Ishikawa (cell line): ENCODE results near the gene MDP1.

Experiments used
- CEBPB ChIP-seq: IDR thresholded peaks from 2 replicates; pipeline ENCODE4 v1.6.1; 2012
- CREB1 ChIP-seq: IDR thresholded peaks from 2 replicates; pipeline ENCODE4 v1.6.1; 2012; ENCODE audit warnings: low read depth
- EGR1 ChIP-seq: IDR thresholded peaks from 2 replicates; pipeline ENCODE4 v1.6.1; 2012
- EP300 ChIP-seq: IDR thresholded peaks from 2 replicates; pipeline ENCODE4 v1.6.1; 2012; ENCODE audit warnings: borderline replicate concordance
- FOXM1 ChIP-seq: IDR thresholded peaks from 2 replicates; pipeline ENCODE4 v1.6.1; 2012; ENCODE audit warnings: low read depth, borderline replicate concordance
- MAX ChIP-seq: IDR thresholded peaks from 2 replicates; pipeline ENCODE4 v1.6.1; 2012
- NFIC ChIP-seq: IDR thresholded peaks from 2 replicates; pipeline ENCODE4 v1.6.1; 2012
- RAD21 ChIP-seq: IDR thresholded peaks from 2 replicates; pipeline ENCODE4 v1.6.1; 2012; ENCODE audit warnings: low read depth
- REST ChIP-seq: IDR thresholded peaks from 2 replicates; pipeline ENCODE4 v1.6.1; 2012; ENCODE audit warnings: low read depth, mild to moderate bottlenecking
- TAF1 ChIP-seq: IDR thresholded peaks from 2 replicates; pipeline ENCODE4 v1.6.1; 2012; ENCODE audit warnings: low read depth, mild to moderate bottlenecking
- TCF12 ChIP-seq: IDR thresholded peaks from 2 replicates; pipeline ENCODE4 v1.6.1; 2012; ENCODE audit warnings: low read depth
- TEAD4 ChIP-seq: IDR thresholded peaks from 2 replicates; pipeline ENCODE4 v1.6.1; 2012
- USF1 ChIP-seq: IDR thresholded peaks from 2 replicates; pipeline ENCODE4 v1.6.1; 2012
- YY1 ChIP-seq: IDR thresholded peaks from 2 replicates; pipeline ENCODE4 v1.6.1; 2012; ENCODE audit warnings: low read depth
- ZBTB7A ChIP-seq: IDR thresholded peaks from 2 replicates; pipeline ENCODE4 v1.6.1; 2012; ENCODE audit warnings: low read depth

Gene MDP1

GRCh38 chr14:24249230-24250021, 33.6 kb upstream of the MDP1 start:
- TF ChIP-seq TCF12 (no peak), USF1 (no peak), FOXM1 (no peak), RAD21 (no peak), ZBTB7A (no peak), EGR1 (no peak), TAF1 (no peak), YY1 (no peak), MAX (no peak), NFIC (no peak), EP300 (no peak), CEBPB (no peak), REST (no peak), CREB1 (no peak), TEAD4 (no peak)

- TF ChIP-seq TAF1 = no peak
- no peak for TF ChIP-seq FOXM1
- no peak for TF ChIP-seq TEAD4
- no peak for TF ChIP-seq CEBPB
- no peak for TF ChIP-seq EGR1
- TF ChIP-seq NFIC = no peak
- no peak for TF ChIP-seq ZBTB7A
- TF ChIP-seq EP300 = no peak
- no peak for TF ChIP-seq USF1
- no peak for TF ChIP-seq REST
- no peak for TF ChIP-seq CREB1
- TF ChIP-seq RAD21 = no peak
- no peak for TF ChIP-seq MAX
- no peak for TF ChIP-seq TCF12
- no peak for TF ChIP-seq YY1
Observed at GRCh38 chr14:24247422-24247821, 31.6 kb upstream of the MDP1 start.

GRCh38 chr14:24246765-24247212, 30.9 kb upstream of the MDP1 start:
- no peak for TF ChIP-seq CEBPB
- TF ChIP-seq RAD21 = no peak
- TF ChIP-seq FOXM1 = no peak
- TF ChIP-seq USF1 = no peak
- no peak for TF ChIP-seq EP300
- no peak for TF ChIP-seq EGR1
- no peak for TF ChIP-seq MAX
- no peak for TF ChIP-seq CREB1
- TF ChIP-seq TCF12 = no peak
- TF ChIP-seq ZBTB7A = no peak
- no peak for TF ChIP-seq TAF1
- no peak for TF ChIP-seq NFIC
- no peak for TF ChIP-seq REST
- TF ChIP-seq YY1 = no peak
- TF ChIP-seq TEAD4 = no peak

- TF ChIP-seq TEAD4 (0 out of 2 replicates have a peak, but pooled peaks have one; percentile 14), NFIC (no peak)
Observed at GRCh38 chr14:24243336-24243836, 27.5 kb upstream of the MDP1 start.
